HepG2 (cell line): ENCODE data around the gene LSM14B. TPM values are rescaled to one million over a fixed set of nuclear protein-coding genes. Genes with fewer than 3 reads are reported as not detected.
A peak's percentile ranks its signal among the peaks of the same experiment; 100 is the strongest.

Experiments used
- ATAC-seq: fragments of 200-7000 bp; cut with Tn5 transposase; 3 replicates; pipeline ENCODE4 v1.9.1; 2020; ENCODE audit warnings: mild to moderate bottlenecking, moderate library complexity
- BruUV-seq: library from RNA; stranded (reverse); fragments of 400-500 nt; replicated peaks from 2 replicates; lab custom pipeline; 2021; lab: Mats Ljungman, UMichigan
- CTCF ChIA-PET: fragments of 300-600 bp; formaldehyde crosslinking; extraction: SDS; loops from one replicate; lab custom pipeline; 2021; ENCODE audit warnings: low total read pairs, inconsistent platforms, low intra/inter-chr PET ratio; lab: Yijun Ruan, JAX
- POLR2A ChIA-PET: fragments of 350-600 bp; sonication (Branson Sonifier 250); formaldehyde crosslinking; loops from one replicate; lab custom pipeline; 2020; ENCODE audit warnings: antibody characterized with exemption, inconsistent platforms; lab: Yijun Ruan, JAX
- DNase-seq: peaks from one replicate; pipeline ENCODE4 v3.0.0-alpha.2; 2015; ENCODE audit warnings: low spot score
- FAIRE-seq: peaks from 3 replicates; lab custom pipeline; 2011; peaks lifted over from hg19 to GRCh38; lab: Jason Lieb, UNC
- H2AFZ ChIP-seq: one replicate; pipeline ENCODE4 v1.6.1; 2011; ENCODE audit warnings: low read length, inconsistent platforms
- H3K27ac ChIP-seq: fragments of 300-600 bp; 3 replicates; pipeline ENCODE4 v1.8.0; 2011; ENCODE audit warnings: mixed run types, mild to moderate bottlenecking, mixed read lengths, low read length, inconsistent platforms; ENCODE audit not compliant: insufficient read depth; ENCODE audit errors: extremely low read length
- H3K27me3 ChIP-seq, 2 experiments: fragments of 200-600 bp in 1 of 2; 2 replicates in 1 of 2; 3 replicates in 1 of 2; pipeline versions ENCODE4 v1.6.0 to v1.8.0; 2011; ENCODE audit warnings: low read length in 2 of 2, mild to moderate bottlenecking in 2 of 2, moderate library complexity in 2 of 2, inconsistent platforms in 1 of 2; ENCODE audit not compliant: insufficient read depth in 2 of 2, control insufficient read depth in 1 of 2
- H3K36me3 ChIP-seq, 2 experiments: fragments of 200-600 bp in 1 of 2; replicated peaks in 1 of 2; 2 replicates in 1 of 2; 3 replicates in 1 of 2; pipeline versions ENCODE4 v1.5.1 to v1.8.0; 2011; ENCODE audit warnings: low read length in 2 of 2, inconsistent platforms in 1 of 2; ENCODE audit not compliant: insufficient read depth in 2 of 2, control insufficient read depth in 1 of 2
- H3K4me1 ChIP-seq: 2 replicates; pipeline ENCODE4 v1.5.1; 2012; ENCODE audit warnings: low read length, inconsistent platforms; ENCODE audit not compliant: insufficient read depth
- H3K4me2 ChIP-seq: 2 replicates; pipeline ENCODE4 v1.6.0; 2011; ENCODE audit warnings: low read depth, low read length, inconsistent platforms
- H3K4me3 ChIP-seq, 3 experiments: fragments of 200-600 bp in 1 of 3; sonication (generic), shearing (Covaris generic) in 1 of 3; replicated peaks in 1 of 3; 2 replicates each; pipeline ENCODE4 v1.5.1; 2011 to 2016; ENCODE audit warnings: low read length in 3 of 3, inconsistent platforms in 2 of 3, low read depth in 2 of 3, mild to moderate bottlenecking in 2 of 3, control low read depth in 1 of 3, mixed read lengths in 1 of 3; ENCODE audit not compliant: insufficient read depth in 1 of 3
- H3K79me2 ChIP-seq: one replicate; pipeline ENCODE4 v1.6.1; 2011; ENCODE audit warnings: low read length, inconsistent platforms; ENCODE audit not compliant: insufficient read depth
- H3K9ac ChIP-seq: 2 replicates; pipeline ENCODE4 v1.6.0; 2011; ENCODE audit warnings: mild to moderate bottlenecking, low read depth, low read length, inconsistent platforms; ENCODE audit not compliant: insufficient read depth
- H3K9me3 ChIP-seq: 2 replicates; pipeline ENCODE4 v1.5.1; 2012; ENCODE audit warnings: mild to moderate bottlenecking, low read length
- H4K20me1 ChIP-seq: 2 replicates; pipeline ENCODE4 v1.6.0; 2011; ENCODE audit warnings: inconsistent platforms, mild to moderate bottlenecking, low read length, moderate library complexity; ENCODE audit not compliant: insufficient read depth
- DMAP1 ChIP-seq: IDR thresholded peaks from 2 replicates; pipeline ENCODE4 v1.6.1; 2016
- KAT8 ChIP-seq: IDR thresholded peaks from 2 replicates; pipeline ENCODE4 v1.6.1; 2016; ENCODE audit warnings: missing genetic modification reagents, missing compliant biosample characterization
- MLLT10 ChIP-seq: sonication (generic); formaldehyde crosslinking; IDR thresholded peaks from 2 replicates; pipeline ENCODE4 v1.4.0; 2020; ENCODE audit warnings: missing genetic modification reagents
- PAWR ChIP-seq: sonication (generic); formaldehyde crosslinking; IDR thresholded peaks from 2 replicates; pipeline ENCODE4 v1.4.0; 2020; ENCODE audit warnings: missing genetic modification reagents, mild to moderate bottlenecking, borderline replicate concordance
- RBAK ChIP-seq: sonication (generic); formaldehyde crosslinking; IDR thresholded peaks from 2 replicates; pipeline ENCODE4 v1.5.1; 2020; ENCODE audit warnings: mild to moderate bottlenecking, missing genetic modification reagents
- SRY ChIP-seq: sonication (generic); formaldehyde crosslinking; IDR thresholded peaks from 2 replicates; pipeline ENCODE4 v1.8.0; 2022; ENCODE audit warnings: mild to moderate bottlenecking, missing genetic modification reagents
- TOE1 ChIP-seq: sonication (generic); formaldehyde crosslinking; IDR thresholded peaks from 2 replicates; pipeline ENCODE4 v1.4.0; 2020; ENCODE audit warnings: mild to moderate bottlenecking, missing genetic modification reagents
- ZEB1 ChIP-seq: IDR thresholded peaks from 2 replicates; pipeline ENCODE4 v1.6.1; 2012; ENCODE audit warnings: mild to moderate bottlenecking, low read depth, inconsistent platforms; ENCODE audit not compliant: insufficient replicate concordance
- ZNF558 ChIP-seq: sonication (generic); formaldehyde crosslinking; IDR thresholded peaks from 2 replicates; pipeline ENCODE4 v1.9.0; 2022; ENCODE audit warnings: mild to moderate bottlenecking, missing genetic modification reagents, borderline replicate concordance
- ZNF790 ChIP-seq: sonication (generic); formaldehyde crosslinking; IDR thresholded peaks from 2 replicates; pipeline ENCODE4 v1.8.0; 2022; ENCODE audit warnings: missing genetic modification reagents, mild to moderate bottlenecking, borderline replicate concordance
- ZSCAN31 ChIP-seq: sonication (generic); formaldehyde crosslinking; IDR thresholded peaks from 2 replicates; pipeline ENCODE4 v1.5.0; 2020; ENCODE audit warnings: low read depth, mild to moderate bottlenecking, missing genetic modification reagents
- WGBS: methylation state at CpG from one replicate; pipeline ENCODE4 v1.1.6; 2017; ENCODE audit warnings: low lambda C conversion rate; 5-methylcytosine and 5-hydroxymethylcytosine counted together
- in situ Hi-C: cut with HindIII; loops from 2 replicates; pipeline ENCODE4 v1.10.0; 2017; ENCODE audit warnings: low pct_unique_long_range_greater_than_20kb; ENCODE audit not compliant: extremely low pct_ligation_motif_present
- intact Hi-C: fragments of 100-400 bp; cut with micrococcal nuclease; formaldehyde crosslinking; loops from one replicate; pipeline ENCODE4 v1.10.0; 2022; ENCODE audit not compliant: unreplicated experiment
- polyA plus RNA-seq, 8 experiments: library from polyadenylated mRNA; depleted of rRNA in 3 of 8; stranded (reverse) in 7 of 8; unstranded in 1 of 8; fragments of >200 nt; fragmentation: Illumina TruSeq in 4 of 8; extraction: Trizol in 4 of 8; gene quantifications; 2 replicates each; pipeline versions ENCODE4 v1.2.1 to v1.2.3, GENCODE V29; 2011 to 2016; ENCODE audit warnings: low read depth in 4 of 8, missing spikeins in 1 of 8, mixed read lengths in 1 of 8; ENCODE audit not compliant: insufficient read depth in 1 of 8
- total RNA-seq, 5 experiments: library from RNA; depleted of rRNA; stranded (reverse); fragments of >200 nt; fragmentation: Illumina TruSeq; extraction: Trizol; gene quantifications; 2 replicates each; pipeline ENCODE4 v1.2.3, GENCODE V29; 2016; ENCODE audit warnings: low read depth in 1 of 5
- TF ChIP-seq, protein P1 (sequence below): IDR thresholded peaks from 2 replicates; pipeline ENCODE4 v1.6.1; 2016; ENCODE audit warnings: missing compliant biosample characterization, missing genetic modification reagents, borderline replicate concordance
- TF ChIP-seq, protein P2 (sequence below): sonication (generic); formaldehyde crosslinking; IDR thresholded peaks from 2 replicates; pipeline ENCODE4 v1.4.0; 2020; ENCODE audit warnings: missing genetic modification reagents
- TF ChIP-seq, protein P3 (sequence below): sonication (generic); formaldehyde crosslinking; IDR thresholded peaks from 2 replicates; pipeline ENCODE4 v1.8.0; 2022; ENCODE audit warnings: missing genetic modification reagents, low read depth, mild to moderate bottlenecking, borderline replicate concordance
- TF ChIP-seq, protein P4 (sequence below): sonication (generic); formaldehyde crosslinking; IDR thresholded peaks from 2 replicates; pipeline ENCODE4 v1.5.1; 2020; ENCODE audit warnings: mild to moderate bottlenecking, missing genetic modification reagents

Gene LSM14B
- total and polyA plus RNA-seq, 2 of the 13 experiments (the other 11 are each of a cell fraction or from before 2014, with no cell fraction given): 43.3 to 79.2 TPM

DNA sequence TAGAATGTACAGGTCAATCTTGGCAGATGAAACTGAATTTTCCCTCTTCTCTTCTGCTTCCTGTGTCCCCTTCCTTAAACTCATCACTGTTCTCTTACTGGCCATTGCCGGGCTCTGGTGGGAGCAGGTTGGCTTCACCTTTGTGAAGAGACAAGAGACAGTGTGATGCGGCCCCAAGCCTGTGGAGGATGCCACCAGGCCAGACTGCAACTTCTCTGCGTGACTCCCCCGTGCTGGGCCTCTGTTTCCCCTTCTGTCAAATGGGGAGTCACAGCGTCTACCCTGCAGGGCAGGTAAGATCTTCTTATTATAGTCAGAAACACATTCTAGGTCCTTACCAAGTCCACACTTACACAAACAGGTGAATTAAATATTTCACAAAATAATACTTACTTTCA is 1.9 kb upstream of the LSM14B start (continued):
- TF ChIP-seq ZNF558 (0 out of 2 replicates have a peak, but pooled peaks have one; percentile 5), ZSCAN31 (CRISPR knock-in tag) (no peak)
- TF ChIP-seq, protein P1, sequence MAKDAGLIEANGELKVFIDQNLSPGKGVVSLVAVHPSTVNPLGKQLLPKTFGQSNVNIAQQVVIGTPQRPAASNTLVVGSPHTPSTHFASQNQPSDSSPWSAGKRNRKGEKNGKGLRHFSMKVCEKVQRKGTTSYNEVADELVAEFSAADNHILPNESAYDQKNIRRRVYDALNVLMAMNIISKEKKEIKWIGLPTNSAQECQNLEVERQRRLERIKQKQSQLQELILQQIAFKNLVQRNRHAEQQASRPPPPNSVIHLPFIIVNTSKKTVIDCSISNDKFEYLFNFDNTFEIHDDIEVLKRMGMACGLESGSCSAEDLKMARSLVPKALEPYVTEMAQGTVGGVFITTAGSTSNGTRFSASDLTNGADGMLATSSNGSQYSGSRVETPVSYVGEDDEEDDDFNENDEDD (CRISPR knock-in tag): no peak; the same call in 1 of the 2 replicates
- TF ChIP-seq, protein P2, sequence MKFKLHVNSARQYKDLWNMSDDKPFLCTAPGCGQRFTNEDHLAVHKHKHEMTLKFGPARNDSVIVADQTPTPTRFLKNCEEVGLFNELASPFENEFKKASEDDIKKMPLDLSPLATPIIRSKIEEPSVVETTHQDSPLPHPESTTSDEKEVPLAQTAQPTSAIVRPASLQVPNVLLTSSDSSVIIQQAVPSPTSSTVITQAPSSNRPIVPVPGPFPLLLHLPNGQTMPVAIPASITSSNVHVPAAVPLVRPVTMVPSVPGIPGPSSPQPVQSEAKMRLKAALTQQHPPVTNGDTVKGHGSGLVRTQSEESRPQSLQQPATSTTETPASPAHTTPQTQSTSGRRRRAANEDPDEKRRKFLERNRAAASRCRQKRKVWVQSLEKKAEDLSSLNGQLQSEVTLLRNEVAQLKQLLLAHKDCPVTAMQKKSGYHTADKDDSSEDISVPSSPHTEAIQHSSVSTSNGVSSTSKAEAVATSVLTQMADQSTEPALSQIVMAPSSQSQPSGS (CRISPR knock-in tag): peak; percentile 38; the same call in 1 of the 2 replicates
- TF ChIP-seq, protein P3, sequence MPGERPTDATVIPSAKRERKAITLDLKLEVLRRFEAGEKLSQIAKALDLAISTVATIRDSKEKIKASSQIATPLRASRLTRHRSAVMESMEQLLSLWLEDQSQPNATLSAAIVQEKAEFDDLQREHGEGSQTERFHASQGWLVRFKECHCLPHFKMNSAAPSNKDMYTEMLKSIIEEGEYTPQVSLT (CRISPR knock-in tag): no peak

DNA sequence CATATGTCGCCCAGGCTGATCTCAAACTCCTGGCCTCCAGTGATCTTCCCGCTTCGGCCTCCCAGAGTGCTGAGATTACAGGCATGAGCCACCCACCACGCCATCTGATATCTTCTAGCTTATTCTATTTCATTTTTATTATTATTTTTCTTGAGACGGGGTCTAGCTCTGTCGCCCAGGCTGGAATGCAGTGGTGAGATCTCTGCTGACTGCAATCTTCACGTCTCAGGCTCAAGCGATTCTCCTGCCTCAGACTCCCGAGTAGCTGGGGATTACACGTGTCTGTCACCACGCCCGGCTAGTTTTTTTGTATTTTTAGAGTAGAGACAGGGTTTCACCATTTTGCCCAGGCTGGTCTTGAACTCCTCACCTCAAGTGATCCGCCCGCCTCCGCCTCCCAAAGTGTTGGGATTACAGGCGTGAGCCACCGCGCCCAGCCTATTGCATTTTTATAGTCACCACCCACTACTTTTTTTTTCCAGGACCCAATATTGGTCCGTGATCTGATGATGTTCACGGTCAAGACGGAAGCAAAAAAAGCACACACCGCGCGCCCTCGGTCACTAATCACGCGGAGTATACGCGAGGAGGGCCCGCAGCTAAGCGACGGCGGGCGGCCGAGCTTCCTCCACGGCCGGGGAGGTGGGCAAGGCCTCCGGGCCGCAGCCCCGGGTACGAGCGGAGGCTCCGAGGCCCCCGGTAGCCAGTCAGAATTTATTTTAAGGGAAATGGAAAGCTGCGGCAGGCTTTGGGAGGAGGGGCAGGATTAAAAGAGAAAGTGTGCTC is 1.1 kb upstream of the LSM14B start:
- H2AFZ ChIP-seq: no peak overlapping the region
- H3K4me3 ChIP-seq: peak overlapping the region; percentile 71 to 87 (median 85)
- H3K9ac ChIP-seq: peak overlapping the region; percentile 78
- BruUV-seq: TSS peak; percentile 66
- no peak for FAIRE-seq
- peaks cover 8 to 22% of the 10 kb centered on the region in 2 experiments; a peak in 4 of 5 replicates for H3K36me3 ChIP-seq
- WGBS: 12% methylated on average over 45 of the region's 45 CpGs
- no peaks in the 10 kb centered on the region for H3K9me3 ChIP-seq
- peaks cover 69% of the 10 kb centered on the region for H3K4me1 ChIP-seq
- CTCF ChIA-PET: no interaction called here
- peak; percentile 0; the same call in 2 of the 3 replicates for ATAC-seq
- POLR2A ChIA-PET: interaction anchor here (0.6 to 10.4 kb wide), 23 partner anchors 9 to 671 kb away, joined by 3 to 260 read pairs (median 4); partner anchors contain the start of genes CABLES2, LAMA5, MTG2 and PSMA7
- peak overlapping the region; percentile 70 for H3K4me2 ChIP-seq
- peaks cover 22% of the 10 kb centered on the region for H3K79me2 ChIP-seq
- intact Hi-C loops (loop anchor here (1.0 to 5.0 kb wide), 3 partner anchors 36 to 109 kb away; no protein-coding TSS in a partner anchor), in situ Hi-C loops (loop anchor here (5.0 kb wide), 1 partner anchor 54 kb away; the partner anchor contains the start of gene TAF4)
- H4K20me1 ChIP-seq: peaks cover 16% of the 10 kb centered on the region
- H3K27ac ChIP-seq: peak overlapping the region; percentile 86
- H3K27me3 ChIP-seq: peaks cover 6 to 24% of the 10 kb centered on the region in 2 experiments; a peak in 4 of 5 replicates
- no peak for DNase-seq
- TF ChIP-seq RBAK (CRISPR knock-in tag) (no peak), MLLT10 (CRISPR knock-in tag) (no peak), DMAP1 (CRISPR knock-in tag) (peak; percentile 81; the same call in 1 of the 2 replicates), SRY (peak; percentile 53; the same call in 1 of the 2 replicates), ZNF790 (CRISPR knock-in tag) (peak; percentile 65; the same call in 1 of the 2 replicates), ZEB1 (peak; percentile 65), KAT8 (CRISPR knock-in tag) (peak; percentile 55), PAWR (CRISPR knock-in tag) (no peak), TOE1 (no peak)
- TF ChIP-seq, protein P4, sequence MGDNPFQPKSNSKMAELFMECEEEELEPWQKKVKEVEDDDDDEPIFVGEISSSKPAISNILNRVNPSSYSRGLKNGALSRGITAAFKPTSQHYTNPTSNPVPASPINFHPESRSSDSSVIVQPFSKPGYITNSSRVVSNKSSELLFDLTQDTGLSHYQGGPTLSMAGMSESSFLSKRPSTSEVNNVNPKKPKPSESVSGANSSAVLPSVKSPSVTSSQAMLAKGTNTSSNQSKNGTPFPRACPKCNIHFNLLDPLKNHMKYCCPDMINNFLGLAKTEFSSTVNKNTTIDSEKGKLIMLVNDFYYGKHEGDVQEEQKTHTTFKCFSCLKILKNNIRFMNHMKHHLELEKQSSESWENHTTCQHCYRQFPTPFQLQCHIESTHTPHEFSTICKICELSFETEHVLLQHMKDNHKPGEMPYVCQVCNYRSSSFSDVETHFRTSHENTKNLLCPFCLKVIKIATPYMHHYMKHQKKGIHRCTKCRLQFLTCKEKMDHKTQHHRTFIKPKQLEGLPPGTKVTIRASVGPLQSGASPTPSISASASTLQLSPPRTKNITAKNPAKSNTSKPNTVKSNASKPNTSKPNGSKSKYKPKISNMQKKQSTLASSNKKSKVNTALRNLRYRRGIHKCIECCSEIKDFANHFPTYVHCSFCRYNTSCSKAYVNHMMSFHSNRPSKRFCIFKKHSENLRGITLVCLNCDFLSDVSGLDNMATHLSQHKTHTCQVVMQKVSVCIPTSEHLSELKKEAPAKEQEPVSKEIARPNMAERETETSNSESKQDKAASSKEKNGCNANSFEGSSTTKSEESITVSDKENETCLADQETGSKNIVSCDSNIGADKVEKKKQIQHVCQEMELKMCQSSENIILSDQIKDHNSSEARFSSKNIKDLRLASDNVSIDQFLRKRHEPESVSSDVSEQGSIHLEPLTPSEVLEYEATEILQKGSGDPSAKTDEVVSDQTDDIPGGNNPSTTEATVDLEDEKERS (CRISPR knock-in tag): no peak
